Vagina (tissue), 2 donors: ENCODE measurements around the gene ZNHIT2. TPM values are rescaled to one million over a fixed set of nuclear protein-coding genes. Genes with fewer than 3 reads are reported as not detected.

ENCODE experiments used
- DNase-seq, 2 donors: peaks; one replicate each; pipeline ENCODE4 v3.0.0-alpha.2; 2017; ENCODE audit errors: extremely low spot score in 2 of 2
- H3K27ac ChIP-seq: fragments of 200-600 bp; sonication (generic); one replicate; pipeline ENCODE4 v1.5.1; 2019
- H3K27me3 ChIP-seq: fragments of 200-600 bp; sonication (generic); one replicate; pipeline ENCODE4 v1.5.1; 2019
- H3K36me3 ChIP-seq, 2 donors: fragments of 200-600 bp; sonication (generic); one replicate each; pipeline ENCODE4 v1.5.1; 2017 to 2019
- H3K4me1 ChIP-seq: fragments of 200-600 bp; sonication (generic); one replicate; pipeline ENCODE4 v1.5.1; 2019
- H3K4me3 ChIP-seq, 2 donors: fragments of 200-600 bp; sonication (generic); 1 replicate in 1 of 2; 2 replicates in 1 of 2; pipeline ENCODE4 v1.5.1; 2016 to 2019
- H3K9me3 ChIP-seq: fragments of 200-600 bp; sonication (generic); one replicate; pipeline ENCODE4 v1.5.1; 2019
- CTCF ChIP-seq, 3 experiments: fragments of 450-650 bp in 2 of 3; fragments of 200-600 bp in 1 of 3; sonication (generic) in 1 of 3; IDR thresholded peaks; one replicate each; pipeline ENCODE4 v1.5.1; 2017 to 2019; ENCODE audit warnings: antibody characterized with exemption in 3 of 3, mild to moderate bottlenecking in 2 of 3, moderate library complexity in 2 of 3
- POLR2A ChIP-seq, 2 donors: fragments of 450-650 bp; IDR thresholded peaks; one replicate each; pipeline ENCODE4 v1.6.1; 2017; ENCODE audit warnings: antibody characterized with exemption in 2 of 2, mild to moderate bottlenecking in 2 of 2, moderate library complexity in 2 of 2
- POLR2AphosphoS5 ChIP-seq, 2 donors: sonication (generic); formaldehyde crosslinking; IDR thresholded peaks; one replicate each; pipeline ENCODE4 v1.9.0; 2017; ENCODE audit warnings: antibody characterized with exemption in 2 of 2, mild to moderate bottlenecking in 2 of 2, low read depth in 1 of 2; ENCODE audit not compliant: insufficient read depth in 1 of 2
- intact Hi-C: fragments of 100-400 bp; cut with DNase I; formaldehyde crosslinking; loops from one replicate; pipeline ENCODE4 v1.15.1; 2023
- total RNA-seq: library from RNA; depleted of rRNA; stranded (reverse); fragments of >200 nt; gene quantifications from one replicate; pipeline ENCODE4 v1.2.3, GENCODE V29; 2016

ZNHIT2 gene
- total RNA-seq, 1 donor from 2014 or later: 15.7 TPM

DNA sequence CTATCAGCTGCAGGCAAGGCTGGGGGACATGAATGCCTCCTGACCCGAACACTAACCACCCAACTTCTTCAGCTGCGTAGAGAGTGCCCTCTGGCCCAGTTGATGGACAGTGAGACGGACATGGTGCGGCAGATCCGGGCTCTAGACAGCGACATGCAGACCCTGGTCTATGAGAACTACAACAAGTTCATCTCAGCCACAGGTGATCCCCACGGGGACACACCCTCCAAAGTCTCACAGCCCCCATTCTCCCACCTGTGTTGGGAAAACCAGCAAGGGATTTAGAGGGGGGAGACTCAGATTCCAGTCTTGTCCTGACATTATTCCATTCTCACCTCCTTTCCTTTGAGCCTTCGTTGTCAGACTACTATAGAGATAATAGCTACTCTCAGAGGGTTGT lies 20.6 kb downstream of the ZNHIT2 start:
- Histone ChIP-seq H3K27ac (peak overlapping the region; percentile 81), H3K9me3 (no peaks in the 10 kb centered on the region), H3K36me3 (peaks cover 0 to 14% of the 10 kb centered on the region in 2 donors), H3K4me3 (peak overlapping the region; percentile 75 to 82), H3K4me1 (peaks cover 27% of the 10 kb centered on the region), H3K27me3 (no peaks in the 10 kb centered on the region)
- DNase-seq: no peak
- TF ChIP-seq POLR2A (IDR thresholded peaks at IDR 0.05): no peak
- no peak for TF ChIP-seq POLR2AphosphoS5 (IDR thresholded peaks at IDR 0.05; ENCODE audit: insufficient read depth in 1 of 2, low read depth in 1 of 2)
- TF ChIP-seq CTCF (IDR thresholded peaks at IDR 0.05): no peak
- intact Hi-C loops: no loop called here

DNA sequence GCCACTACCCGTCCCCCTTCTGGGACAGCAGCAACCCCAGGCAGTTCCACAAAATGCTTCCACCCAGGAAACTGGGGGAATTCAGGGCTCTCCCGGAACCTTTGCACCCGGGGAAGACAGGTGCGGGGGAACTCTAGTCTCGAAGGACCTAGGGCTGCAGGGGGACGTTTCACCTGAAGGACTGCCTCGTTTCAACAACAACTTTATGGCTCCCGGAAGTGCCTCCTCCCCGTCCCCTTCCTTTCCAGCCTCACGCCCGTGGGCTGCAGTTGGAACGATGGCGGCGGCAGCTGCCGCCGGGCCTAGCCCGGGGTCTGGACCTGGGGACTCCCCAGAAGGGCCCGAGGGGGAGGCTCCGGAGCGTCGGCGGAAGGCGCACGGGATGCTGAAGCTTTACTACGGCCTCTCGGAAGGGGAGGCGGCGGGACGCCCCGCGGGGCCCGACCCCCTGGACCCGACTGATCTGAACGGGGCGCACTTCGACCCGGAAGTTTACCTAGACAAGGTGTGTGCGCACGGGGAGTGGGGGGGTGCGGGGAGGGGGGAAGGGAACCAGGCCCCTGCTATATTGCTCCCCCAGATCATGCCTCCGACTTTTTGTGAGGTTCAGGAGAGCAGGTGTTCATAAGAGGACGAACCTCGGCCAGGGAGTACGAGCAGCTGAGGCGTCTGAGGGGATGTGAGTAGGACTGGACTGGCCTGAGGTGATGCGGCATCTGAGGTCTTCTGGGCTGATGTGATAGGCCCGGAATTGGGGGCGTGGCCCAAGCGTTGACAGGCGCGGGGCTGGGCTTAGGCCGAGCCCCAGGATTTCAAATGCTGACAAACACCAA lies 21.3 kb downstream of the ZNHIT2 start, which contains the start of gene VPS51:
VPS51 (plus strand) TSS at position 241 of the 833 bp plus-strand sequence; CDS start at position 278, 37 bp downstream.
- peak within 1 kb of the TSS; percentile 75 to 82 for H3K4me3 ChIP-seq
- intact Hi-C loops: no loop called here
- peaks cover 27% of the 10 kb centered on the region for H3K4me1 ChIP-seq
- H3K36me3 ChIP-seq: peaks cover 0 to 14% of the 10 kb centered on the region in 2 donors
- no peak for DNase-seq
- TF ChIP-seq POLR2AphosphoS5 (IDR thresholded peaks at IDR 0.05; ENCODE audit: insufficient read depth in 1 of 2, low read depth in 1 of 2): peak; percentile 86 to 99
- peak in 1 of 3 experiments; percentile 12 for TF ChIP-seq CTCF (IDR thresholded peaks at IDR 0.05)
- TF ChIP-seq POLR2A (IDR thresholded peaks at IDR 0.05): peak in 1 of 2 donors; percentile 27
- no peaks in the 10 kb centered on the region for H3K9me3 ChIP-seq
- no peaks in the 10 kb centered on the region for H3K27me3 ChIP-seq
- peak within 1 kb of the TSS; percentile 81 for H3K27ac ChIP-seq

- peak overlapping the region; percentile 75 to 82 for H3K4me3 ChIP-seq
- no peaks in the 10 kb centered on the region for H3K27me3 ChIP-seq
- peaks cover 27% of the 10 kb centered on the region for H3K4me1 ChIP-seq
- H3K27ac ChIP-seq: peak overlapping the region; percentile 81
- DNase-seq: no peak
- no peaks in the 10 kb centered on the region for H3K9me3 ChIP-seq
- intact Hi-C loops: no loop called here
- peaks cover 0 to 14% of the 10 kb centered on the region in 2 donors for H3K36me3 ChIP-seq
- TF ChIP-seq POLR2AphosphoS5 (IDR thresholded peaks at IDR 0.05; ENCODE audit: insufficient read depth in 1 of 2, low read depth in 1 of 2): no peak
- no peak for TF ChIP-seq POLR2A (IDR thresholded peaks at IDR 0.05)
- no peak for TF ChIP-seq CTCF (IDR thresholded peaks at IDR 0.05)
Observed at GRCh38 chr11:65095427-65095826, 22.1 kb downstream of the ZNHIT2 start.

- H3K4me1 ChIP-seq: peaks cover 3% of the 10 kb centered on the region
- H3K27me3 ChIP-seq: no peaks in the 10 kb centered on the region
- no peak for TF ChIP-seq CTCF (IDR thresholded peaks at IDR 0.05)
- no peak for TF ChIP-seq POLR2A (IDR thresholded peaks at IDR 0.05)
- no peak for TF ChIP-seq POLR2AphosphoS5 (IDR thresholded peaks at IDR 0.05; ENCODE audit: insufficient read depth in 1 of 2, low read depth in 1 of 2)
- no peak for DNase-seq
- H3K27ac ChIP-seq: no peak overlapping the region
- no peaks in the 10 kb centered on the region for H3K9me3 ChIP-seq
- H3K4me3 ChIP-seq: no peak overlapping the region
- H3K36me3 ChIP-seq: peaks cover 0 to 17% of the 10 kb centered on the region in 2 donors
- intact Hi-C loops: no loop called here
Observed at GRCh38 chr11:65090628-65091027, 26.9 kb downstream of the ZNHIT2 start.

- intact Hi-C loops: no loop called here
- Histone ChIP-seq H3K9me3 (no peaks in the 10 kb centered on the region), H3K27me3 (no peaks in the 10 kb centered on the region), H3K27ac (no peak overlapping the region), H3K36me3 (peaks cover 0 to 17% of the 10 kb centered on the region in 2 donors), H3K4me3 (no peak overlapping the region), H3K4me1 (peaks cover 10% of the 10 kb centered on the region)
- no peak for DNase-seq
- no peak for TF ChIP-seq POLR2A (IDR thresholded peaks at IDR 0.05)
- TF ChIP-seq CTCF (IDR thresholded peaks at IDR 0.05): no peak
- no peak for TF ChIP-seq POLR2AphosphoS5 (IDR thresholded peaks at IDR 0.05; ENCODE audit: insufficient read depth in 1 of 2, low read depth in 1 of 2)
Observed at GRCh38 chr11:65089621-65090020, 27.9 kb downstream of the ZNHIT2 start.
